ENCODE measurements around the gene SMLR1.

The SMLR1 gene

DNA sequence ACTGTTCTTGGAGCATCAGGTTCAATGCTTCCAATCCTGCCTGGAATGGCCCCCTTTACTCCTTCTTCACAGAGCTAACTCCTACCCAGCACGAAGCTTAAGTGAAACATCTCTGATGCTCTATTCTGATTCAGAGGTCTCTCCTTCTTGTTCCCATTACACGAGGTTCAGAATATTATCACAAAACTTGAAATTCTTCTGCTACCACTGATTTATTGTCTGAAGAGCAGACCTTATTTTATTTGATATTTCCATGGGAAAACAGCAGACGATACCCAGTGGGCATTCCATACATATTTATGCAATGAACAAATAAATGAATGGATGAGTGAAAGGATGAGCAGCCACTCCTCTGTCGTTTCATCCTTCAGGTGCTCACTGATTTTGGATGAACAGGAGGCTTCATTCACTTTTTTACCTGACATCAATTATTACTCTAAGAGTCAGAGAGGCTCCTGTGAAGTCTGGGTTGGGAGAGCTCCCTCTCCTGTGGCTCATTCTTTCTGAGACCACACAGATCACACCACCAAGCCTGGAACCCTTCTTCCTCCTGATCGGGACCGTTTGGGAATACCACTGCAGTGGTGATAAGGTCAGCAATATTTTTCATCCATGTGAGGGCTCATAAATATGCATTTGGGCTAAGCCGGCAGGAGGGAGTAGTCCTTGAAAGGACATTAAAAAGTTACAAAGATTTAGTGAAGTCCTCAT is 25.8 kb downstream of the SMLR1 start:
- DNase-seq, result no peak

DNA sequence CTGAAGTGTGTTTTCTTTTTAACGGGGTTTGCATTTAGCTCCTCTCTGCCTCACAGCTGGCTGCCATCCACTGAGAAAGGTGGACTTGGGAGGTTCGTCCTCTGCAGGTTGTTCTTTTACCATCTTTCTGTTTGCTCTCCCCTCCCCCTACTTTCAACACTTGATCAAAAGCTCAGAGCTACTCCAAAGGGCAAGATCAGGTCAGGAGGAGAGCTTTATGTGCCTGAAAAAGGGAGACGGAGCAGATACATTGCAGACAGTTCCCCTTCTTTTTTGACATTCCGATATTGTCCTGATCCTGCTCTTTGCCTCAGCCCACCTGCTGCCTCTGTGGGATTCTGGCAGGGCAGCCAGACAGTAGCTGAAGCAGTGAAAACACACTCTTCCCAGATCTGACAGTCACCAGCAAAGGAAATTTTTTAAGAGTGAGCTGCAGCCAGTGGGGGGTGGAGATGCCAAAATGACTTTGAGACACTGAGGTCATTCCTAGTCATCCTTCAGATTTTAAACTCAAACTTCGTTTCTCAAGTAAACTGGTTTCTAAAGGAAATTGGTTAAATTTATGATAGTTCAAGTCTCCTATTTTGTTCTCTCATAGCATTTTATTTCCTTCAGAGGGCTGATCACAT is 26.5 kb downstream of the SMLR1 start:
- no peak for DNase-seq

DNA sequence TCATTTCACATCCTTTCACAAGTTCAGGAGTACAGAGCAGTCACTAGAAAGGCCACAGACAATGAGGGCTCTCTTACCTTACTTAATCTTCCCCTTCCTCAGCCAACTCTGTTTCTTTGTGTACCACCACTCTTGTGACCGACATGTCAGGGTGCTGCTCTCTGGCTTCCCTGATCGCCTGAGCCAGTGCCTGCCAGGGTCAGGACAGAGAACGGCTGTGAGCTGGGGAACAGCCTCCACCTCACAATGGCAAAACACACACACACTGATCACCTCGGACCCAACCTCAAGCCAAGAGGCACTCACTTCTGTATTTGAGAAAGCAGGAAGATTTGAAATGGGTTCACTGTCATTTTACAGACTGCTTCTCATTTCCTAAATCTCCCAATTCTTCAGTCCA is 30.8 kb downstream of the SMLR1 start:
- DNase-seq, result no peak

DNA sequence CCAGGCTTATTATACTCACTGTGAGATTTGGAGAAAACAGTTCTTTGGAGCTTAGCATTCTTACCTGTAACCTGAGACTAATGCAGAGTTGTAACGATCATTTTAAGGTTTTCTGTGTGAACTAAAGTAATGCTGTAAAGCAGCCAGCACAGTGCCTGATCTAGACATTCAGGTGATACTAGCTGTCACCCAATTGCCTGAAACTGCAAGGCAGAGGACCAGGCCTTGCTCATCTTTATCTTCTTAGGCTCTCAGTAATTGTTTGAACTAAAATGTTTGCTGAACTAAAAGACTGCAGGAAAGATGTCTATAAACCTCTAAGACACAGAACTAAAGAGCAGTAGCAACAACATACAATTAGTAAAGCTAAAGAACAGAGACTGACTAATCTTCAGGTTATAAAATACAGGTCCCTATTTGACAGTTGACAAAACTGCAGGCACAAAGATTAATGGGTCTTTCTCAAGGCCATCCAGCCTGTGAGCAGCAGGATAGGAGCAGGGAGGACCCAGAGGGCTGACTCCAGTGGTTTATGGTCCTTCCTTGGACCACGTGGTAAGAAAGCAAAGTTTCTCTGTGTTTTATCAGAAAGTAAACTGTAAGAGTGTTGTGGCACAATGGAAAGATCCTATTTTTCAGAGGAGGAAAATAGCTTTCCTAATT is 31.4 kb downstream of the SMLR1 start:
- no peak for DNase-seq

DNA sequence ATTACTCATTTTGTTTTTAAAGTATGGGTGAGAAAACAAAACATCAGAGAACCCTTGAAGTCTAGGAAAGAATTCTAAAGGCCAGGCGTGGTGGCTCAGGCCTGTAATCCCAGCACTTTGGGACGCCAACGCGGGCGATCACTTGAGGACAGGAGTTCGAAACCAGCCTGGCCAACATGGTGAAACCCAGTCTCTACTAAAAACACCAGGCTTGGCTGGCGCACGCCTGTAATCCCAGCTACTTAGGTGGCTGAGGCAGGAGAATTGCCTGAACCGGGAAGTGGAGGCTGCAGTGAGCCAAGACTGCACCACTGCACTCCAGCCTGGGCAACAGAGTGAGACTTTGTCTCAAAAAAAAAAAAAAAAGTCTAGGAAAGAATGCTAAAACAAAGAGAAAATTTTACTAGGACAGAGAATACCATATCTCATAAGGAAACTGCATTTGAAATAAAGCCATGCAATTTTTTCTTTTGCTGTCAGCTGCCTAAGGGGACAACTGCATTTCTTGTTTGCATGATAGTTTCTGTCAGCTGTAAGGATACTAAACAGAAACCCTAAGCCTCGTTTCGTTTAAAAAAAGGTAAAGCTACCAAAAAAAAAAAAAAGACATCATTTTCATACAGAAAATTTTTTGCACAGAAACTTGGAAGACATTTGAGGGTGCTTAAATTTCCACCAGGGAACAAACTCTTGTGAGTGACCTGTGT is 32.1 kb downstream of the SMLR1 start:
- no peak for DNase-seq

DNA sequence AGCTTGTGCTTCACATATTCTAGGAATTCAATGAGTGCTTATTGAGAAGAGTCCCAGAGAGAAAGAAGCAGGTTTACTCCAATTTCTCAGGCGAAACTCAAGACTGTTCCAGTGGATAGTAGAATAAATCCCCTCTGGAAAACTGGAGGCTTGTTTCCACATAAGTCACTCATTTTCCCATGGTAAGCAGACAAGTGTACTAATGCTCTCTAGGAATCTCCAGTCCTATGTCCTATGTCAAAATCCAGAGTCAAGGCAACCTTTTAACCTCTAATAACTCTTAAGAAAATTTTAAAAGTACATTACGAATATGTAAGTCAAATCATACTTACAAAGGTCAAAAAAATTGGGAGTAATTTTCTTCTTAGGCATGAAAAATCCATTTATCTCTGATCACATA is 35.2 kb downstream of the SMLR1 start:
- no peak for DNase-seq

DNA sequence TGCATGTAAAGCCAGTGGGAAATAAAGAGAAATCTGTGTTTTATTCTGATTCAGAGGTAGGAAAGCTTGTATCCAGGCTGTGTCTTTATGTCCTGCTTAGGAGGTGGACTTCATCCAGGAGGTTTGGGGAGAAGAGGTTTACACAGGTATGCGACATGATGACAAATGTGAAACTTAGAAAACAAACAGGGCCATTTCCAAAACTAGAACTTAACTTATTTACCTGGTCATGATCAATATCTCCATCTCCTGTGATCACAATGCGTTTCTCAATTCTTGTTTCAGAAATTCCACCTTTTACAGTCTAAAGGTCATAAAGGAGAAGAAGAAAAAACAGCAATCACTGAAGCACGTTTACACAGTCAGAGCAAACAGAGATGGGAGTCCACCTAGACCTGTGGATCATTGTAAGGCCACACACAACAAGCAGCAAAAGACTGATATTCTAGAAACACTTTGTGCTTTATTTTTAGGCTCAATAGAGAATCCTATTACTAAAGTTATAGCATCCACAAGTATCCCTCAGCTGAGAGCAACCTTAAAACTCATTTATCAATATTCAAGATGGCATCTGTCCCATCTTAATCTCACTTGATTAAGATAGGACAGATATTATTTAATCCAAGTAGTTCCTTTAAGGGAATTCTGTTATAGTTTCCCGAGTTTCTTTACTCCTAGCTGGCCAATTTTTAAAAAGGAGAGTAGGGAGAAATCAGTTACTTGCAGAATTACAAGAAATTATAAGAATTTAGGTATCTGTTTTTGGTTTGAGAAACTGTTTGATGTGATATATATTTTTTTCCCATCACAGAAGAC is 36.4 kb downstream of the SMLR1 start:
- no peak for DNase-seq

DNA sequence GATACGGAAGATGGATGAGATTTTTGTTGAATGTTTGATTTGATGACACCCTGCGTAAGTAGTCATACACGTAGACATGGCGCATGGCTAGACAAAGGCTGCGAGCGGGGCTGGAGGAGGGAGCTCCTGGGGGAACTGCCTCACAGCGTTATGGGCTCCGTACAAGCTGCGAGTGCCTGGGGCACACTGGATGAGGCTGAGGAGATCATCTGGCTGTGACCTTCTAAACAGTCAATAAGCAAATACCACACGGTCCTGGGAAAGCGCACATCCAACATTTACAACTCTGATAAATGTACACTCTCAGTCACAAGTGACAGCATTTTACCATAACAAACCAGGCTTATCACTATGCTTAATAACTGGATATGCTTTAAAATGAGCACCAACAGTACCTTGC is 37.1 kb downstream of the SMLR1 start:
- DNase-seq, result no peak

DNA sequence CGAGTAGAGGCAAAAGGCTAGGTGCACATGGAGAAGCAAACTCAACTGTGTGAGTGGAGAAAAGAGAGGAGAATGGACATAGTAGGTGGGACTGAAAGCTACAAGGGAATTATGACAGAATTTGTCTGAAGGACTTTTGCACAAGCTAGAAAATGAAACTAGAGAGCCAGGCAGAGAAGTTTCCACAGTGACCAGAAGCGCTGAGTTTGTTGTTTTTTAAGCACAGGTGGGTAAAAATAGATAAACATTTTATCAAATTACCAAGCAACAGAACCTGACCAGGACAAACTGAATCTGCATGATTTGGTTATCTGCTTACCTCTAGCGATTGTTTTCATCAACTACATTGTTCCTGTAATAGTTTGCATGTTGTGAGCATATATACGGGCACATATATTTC is 38.6 kb downstream of the SMLR1 start:
- no peak for DNase-seq

DNA sequence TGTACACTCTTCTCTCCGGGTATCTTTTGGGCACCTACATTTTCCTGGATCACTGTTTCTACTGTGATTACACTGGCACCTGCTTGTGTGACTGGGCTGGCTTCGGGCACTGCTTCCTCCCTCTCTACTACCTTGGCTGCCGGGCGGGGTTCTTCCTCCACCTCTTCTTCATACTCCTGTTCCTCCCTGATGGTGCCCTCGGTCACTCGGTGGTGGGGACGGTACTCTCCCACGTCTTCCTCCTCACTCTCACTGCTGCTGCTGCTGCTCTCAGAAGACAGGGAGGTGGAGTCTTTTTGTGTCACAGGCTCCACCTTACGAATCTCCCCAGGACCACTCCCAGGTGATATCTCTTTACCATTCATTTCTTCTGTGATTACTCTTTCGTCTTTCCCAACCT is 42.5 kb downstream of the SMLR1 start:
- no peak for DNase-seq

DNA sequence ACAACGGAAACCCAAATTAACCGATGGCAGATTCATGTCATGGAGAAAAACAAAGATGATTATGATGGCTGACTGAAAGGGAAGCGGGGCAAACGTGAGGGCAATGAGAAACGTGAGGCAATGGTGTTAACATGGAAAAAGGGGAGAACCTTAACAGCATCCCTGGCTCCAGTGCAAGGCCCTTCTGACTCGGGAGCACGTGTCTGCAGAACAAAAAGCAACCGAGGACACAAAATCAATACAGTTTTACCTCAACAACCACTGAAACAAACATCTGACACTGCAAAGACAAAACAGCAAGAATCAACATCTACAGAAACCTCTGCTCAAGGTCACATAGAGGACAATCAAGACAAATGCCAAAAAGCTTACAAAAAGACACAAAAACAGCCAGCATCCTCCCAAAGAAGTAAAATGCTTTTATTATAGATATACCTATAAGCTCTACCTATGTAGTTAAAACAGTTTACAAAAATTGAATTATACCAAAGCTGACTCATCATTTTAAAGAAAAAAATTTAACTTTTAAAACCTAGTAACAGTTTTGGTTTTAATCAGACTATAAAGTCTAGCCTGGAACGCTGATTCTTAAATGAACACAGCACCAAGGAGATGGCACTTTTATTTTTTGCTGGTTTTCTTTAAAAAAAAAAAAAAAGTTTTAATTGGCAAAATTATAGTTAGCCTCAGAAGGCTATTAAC is 43.1 kb downstream of the SMLR1 start:
- DNase-seq, result no peak

DNA sequence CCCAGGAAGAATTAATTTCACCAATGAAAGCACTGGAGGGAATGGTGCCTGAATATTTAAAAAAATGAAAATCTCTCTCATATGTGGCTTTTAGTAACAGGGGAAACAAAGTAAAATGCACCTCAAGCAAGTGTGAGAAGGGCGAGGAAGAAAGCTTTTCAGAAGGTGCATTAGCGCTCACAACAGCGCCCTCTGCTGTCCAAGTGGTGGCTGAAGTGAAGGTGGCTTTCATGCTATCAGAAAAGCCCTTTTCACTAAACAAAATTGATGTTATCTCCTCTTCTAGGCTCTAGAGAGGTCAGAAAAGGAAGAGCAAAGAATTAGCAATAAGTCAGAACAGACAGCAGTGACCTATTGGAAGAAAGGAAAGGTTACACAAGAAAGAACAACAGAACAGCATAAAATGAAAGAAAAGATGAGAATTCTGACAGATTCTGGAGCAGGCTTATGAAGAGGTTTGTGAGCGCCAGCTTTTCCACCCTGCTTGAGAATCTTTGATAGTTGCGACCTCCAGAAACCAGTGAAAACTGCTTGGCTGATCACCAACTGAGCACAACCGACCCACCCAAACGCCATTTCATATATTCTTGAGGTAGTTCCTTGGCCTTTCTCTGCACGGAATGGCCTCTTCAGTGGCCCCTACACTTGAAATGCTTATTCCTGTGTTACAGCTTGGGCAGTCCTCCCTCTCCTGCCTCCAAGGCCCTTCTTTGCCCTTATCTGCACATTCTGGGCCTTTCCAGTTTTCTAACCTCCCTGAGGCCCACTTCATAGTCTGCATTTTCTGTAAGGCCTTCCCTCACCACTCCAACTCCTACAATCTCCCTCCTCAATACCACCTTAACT is 45.3 kb downstream of the SMLR1 start:
- peak; percentile 7 for DNase-seq

DNA sequence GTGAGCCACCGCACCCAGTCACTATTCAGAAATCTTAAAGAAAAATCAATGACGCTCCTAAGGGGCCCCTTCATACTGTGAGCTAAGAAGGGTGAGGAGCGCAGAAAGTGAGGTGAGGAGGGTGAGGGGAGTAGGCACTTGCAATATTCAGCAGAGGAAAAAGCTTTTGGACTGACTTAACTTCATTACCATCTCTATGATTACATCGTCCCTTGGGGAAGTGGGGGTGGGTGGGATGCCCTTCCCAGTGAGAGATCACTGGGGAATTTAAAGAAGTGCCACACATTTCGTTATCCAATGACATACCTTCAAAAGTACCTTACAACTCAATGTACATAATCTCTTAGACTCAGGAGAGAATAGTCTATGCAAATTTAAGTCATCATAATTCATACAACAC is 46.5 kb downstream of the SMLR1 start:
- DNase-seq, result no peak

DNA sequence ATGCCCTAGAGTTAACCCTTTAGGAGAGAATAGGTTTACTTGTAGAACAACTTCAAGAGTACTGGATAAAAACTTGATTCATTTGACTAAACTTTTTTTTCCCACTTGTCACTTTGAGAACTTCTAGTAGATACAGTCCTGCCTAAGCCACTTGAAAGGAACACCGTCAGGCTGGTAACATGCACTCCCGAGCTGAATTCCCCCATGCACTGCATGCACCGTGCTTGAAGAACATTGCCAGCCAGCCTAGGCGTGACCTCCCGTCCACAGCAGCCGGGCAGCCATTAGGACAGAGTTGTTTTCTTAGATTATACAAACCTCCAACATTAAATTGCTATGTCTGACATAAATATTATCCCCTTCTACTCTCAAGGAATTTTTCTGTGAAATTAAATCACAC is 52.6 kb downstream of the SMLR1 start:
- DNase-seq, result no peak

DNA sequence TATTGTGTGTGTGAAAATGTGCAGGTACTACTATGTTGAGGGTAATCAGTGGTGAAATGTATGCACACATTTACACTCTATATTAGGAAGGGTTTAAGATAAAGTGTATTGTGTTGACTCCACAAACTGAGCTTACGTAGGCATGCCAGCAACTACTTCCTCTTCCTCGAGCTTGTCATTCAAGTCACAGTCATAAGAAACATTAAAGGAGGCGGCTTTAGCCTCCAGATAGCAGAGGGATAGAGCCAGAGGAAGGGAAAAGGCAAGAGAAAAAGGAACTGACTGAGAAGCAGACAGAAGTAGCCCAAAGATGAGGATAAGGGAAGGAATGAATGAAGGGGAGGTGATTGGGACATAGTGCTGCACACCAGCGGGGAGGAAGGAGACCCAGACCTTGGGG is 55.2 kb downstream of the SMLR1 start:
- no peak for DNase-seq

DNA sequence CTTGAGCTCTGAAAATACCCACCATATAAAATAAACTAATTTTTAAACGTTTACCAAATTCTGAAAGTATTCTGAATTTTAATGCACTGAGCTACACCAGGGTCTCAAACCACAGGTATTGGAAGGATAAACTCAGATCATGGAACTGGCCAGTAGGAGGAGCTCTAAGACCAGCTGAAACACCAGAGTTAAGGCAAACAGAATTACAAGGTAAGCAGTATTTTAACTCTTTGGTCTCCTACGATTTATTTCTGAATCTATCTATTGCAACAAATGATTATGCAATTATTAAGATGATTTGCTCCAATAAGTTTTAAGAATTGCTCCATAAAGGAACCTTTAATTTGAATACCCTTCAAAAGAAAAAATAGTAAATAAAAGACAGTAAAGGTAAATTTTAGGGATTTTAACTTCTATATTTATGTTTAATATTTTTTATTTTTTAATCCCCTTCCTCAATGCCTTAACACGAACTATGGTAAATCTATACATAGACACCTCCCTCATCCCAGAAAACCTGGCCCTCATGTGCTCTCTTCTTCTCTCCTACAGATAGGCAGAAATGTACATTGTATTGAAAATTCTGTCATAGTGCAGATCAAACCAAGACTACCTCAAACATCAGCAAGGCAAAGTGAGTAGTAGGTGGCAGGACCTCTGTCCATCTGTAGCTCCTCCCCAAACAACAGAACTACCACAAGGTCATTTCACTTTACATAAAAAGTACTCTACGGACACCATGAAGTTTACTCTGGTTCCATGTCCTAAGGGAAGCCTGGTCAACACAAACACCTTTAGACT is 58.4 kb downstream of the SMLR1 start:
- no peak for DNase-seq
